LHCN-M2 (cell line): Measurements from ENCODE around the gene SWAP70. TPM values are rescaled to one million over a fixed set of nuclear protein-coding genes. Genes with fewer than 3 reads are reported as not detected.

ENCODE experiments used
- DNase-seq: peaks from one replicate; pipeline ENCODE4 v3.0.0-alpha.2; 2012; ENCODE audit warnings: low read depth
- total RNA-seq: library from RNA; depleted of rRNA; stranded (reverse); fragments of >200 nt; gene quantifications from 2 replicates; pipeline ENCODE4 v1.2.3, GENCODE V29; 2014; rRNA removed

The SWAP70 gene
- total RNA-seq, 1 experiment from 2014 or later: 24.1 TPM

DNA sequence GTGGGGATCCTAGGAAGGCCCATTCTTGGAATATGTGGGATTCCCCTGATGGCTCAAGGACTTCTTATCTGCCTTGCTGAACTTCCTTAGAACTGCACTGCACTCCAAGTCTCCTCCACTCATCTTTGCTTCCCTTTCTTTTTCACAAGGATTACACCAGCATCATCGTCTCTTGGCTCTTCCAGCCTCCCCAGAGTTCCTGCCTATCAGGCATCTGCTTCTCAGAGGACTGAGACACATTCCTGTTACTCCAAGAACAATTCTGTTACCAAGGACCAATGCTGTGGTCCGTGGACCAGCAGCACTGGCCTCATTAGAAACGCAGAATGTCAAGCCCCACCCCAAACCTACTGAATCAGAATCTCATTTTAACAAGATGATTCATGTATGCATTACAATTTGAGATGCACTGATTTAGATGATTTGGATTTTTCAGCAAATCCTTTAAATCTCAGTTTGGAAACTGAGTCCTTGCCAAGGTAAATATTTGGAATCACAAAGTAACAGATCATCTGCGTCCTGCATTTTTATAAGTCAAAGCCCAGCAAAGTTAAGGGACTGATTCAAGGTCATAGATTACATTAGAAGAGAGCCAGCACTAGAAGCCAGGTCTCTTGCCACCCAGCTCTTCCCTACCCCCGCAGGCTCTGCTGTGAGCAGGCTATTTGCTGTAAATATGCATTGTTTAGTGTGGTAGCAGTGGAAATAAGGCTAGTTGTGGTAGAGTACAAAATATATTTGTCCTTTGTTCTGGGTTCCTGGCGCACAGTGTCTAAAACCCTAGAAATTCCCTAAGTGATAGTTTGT lies 110.9 kb downstream of the SWAP70 start:
- DNase-seq: peak; percentile 93

DNA sequence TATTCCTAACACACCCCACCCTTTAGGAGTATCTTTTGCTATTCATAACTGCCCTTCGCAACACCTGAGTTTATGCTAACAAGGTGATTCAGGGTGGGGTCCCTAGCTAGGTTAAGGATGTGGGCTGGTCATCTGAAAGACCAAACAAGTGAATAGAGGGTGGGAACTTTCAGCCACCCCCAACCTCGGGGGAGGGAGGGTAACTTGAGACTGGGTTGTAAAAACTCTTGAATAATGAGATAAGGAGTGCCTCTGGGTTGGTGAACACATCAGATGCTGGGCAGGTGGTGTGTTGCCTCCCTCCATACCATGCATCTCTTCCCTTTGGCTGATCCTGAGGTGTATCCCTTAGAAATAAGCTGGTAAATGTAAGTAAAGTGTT lies 111.5 kb downstream of the SWAP70 start:
- no peak for DNase-seq

DNA sequence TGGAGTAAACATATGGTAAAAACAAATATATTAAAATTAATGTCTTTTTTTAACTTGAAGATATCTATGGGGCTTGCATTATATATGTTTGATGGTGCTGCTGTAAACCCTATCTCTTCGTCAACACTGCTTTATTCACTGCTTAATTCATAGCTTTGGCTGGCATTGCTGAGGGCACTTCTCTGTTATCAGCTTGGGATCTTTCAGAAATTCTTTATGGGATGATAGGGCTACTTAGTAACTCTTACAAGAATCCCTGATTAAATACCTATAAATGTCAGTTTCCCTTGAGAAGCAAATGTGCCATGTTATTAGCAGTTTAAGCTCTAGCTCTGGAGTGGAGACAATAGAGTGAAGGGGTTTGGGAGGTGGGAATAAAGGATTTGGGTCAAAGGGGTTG lies 112.3 kb downstream of the SWAP70 start:
- no peak for DNase-seq

DNA sequence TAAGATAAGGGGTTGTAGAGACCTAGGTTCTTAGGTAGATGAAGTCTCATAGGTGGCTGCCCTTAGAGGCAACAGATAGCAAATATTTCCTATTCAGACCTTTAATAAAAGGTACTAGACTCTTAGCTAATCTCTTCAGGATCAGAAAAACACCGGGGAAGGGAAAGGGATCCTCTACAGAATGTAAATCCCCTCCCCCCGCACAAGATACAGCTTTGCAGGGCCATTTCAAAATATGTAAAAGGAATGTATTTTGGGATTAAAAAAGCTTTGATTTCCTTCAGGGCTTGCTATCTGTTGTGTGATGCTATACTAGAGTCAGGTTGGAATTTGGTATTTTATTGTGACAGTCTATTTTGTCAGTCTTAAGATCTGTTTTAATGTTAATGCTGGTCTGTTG lies 113.2 kb downstream of the SWAP70 start:
- no peak for DNase-seq

DNA sequence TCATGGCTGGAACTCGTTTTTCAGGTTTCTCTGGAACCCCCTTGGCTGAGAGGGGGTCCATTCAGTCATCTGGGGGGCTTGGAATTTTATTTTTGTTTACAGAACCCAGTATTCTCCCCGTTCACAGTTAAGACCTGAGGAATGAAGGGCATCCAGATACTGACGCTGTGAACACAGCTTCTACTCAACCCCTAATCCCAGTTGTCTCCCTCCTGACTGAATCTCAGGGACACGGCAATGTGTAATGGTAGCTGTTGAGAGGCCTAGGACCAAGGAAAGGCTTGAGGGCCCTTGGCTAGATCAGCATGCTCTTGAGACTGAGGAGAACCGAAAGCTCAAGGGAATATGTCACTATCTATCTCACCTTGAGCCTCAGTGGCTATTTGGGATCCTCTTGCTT lies 113.6 kb downstream of the SWAP70 start:
- DNase-seq: no peak

DNA sequence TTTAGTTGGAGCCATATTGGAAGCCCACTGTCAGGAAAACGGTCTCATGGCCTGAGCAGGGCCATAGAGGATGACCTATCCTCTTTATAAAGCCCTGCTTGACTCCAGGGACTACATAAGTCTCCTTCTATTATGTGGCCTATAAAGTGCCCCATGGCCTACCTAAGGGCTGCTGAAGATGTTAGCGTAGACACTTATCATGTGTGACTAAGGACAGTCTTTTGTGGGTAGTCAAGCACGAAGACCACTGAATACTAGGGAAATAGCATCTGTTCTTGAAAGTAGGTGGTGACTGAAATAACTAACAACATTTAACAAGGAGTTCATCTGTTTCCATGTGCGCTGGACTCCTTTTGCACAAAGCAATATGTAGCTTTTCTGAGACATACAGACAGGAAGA lies 117.1 kb downstream of the SWAP70 start:
- no peak for DNase-seq

DNA sequence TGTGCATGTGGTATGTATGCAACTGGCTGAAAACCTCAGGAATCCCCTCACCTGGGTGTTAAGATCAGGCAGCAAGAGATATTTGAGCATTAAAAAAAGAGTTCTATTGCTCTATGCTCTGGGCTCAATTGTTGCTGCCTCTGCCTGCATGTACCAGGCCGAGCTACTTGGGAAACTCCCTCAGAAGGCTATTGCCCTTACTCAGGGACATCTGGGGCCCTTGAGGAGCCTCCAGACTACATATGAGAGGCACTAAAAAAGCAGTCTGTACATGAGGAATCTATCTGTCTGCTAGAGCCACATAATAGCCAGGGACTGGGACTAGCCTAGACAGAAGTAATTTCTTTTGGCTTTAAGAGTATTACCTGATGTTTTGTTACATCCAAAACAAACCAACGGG lies 120.1 kb downstream of the SWAP70 start:
- no peak for DNase-seq

DNA sequence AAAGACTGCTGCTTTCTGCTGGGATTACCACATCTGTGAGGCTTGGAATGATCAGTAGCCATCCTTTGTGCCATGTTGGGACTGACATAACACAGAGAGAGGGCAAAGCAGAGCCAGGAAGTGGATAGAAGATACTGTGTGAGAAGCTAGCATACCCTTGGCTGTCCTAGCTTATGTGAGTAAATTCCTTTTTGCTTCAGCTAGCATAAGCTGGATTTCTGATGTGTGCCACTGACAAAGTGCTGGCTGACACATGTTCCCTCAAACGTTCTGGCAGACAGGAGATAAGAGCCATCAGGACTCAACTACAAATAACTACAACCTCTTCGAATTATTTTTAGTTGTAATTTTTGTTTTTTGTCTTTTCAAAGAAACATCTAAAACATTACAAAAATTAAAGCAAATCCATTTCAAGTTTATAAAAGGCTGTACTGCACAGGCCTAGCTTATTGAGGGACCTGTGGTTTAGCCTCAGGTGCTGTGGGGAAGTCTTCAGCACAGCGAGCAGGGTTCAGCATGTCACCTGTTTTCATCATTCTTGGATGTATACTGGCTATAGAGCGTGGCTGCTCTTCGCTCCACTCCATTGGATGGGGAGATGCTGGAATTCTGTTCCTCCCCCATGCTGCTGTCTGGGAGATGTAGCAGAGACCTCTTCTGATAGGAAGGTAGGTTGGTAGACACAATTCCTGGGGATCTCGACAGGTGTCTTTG lies 120.9 kb downstream of the SWAP70 start:
- DNase-seq: no peak

DNA sequence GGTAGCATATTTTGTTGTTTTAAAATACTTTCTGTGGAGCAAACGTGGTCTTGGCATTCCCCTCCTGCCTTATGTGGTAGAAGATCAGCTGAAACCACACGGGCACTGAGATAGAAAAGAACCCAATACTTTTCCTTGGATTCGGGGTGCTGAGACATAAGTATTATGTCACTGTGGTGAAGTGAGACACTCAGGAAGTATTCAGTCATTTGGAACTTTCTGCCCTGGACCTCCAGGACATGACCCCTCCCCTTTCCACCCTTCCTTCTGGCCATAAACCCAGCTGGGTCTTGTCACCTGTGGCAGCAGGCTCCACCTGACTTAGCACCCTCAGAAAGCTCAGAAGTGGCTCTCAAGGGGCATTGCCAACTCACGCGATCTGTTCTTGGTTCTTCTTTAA lies 123.4 kb downstream of the SWAP70 start:
- DNase-seq: peak; percentile 86

DNA sequence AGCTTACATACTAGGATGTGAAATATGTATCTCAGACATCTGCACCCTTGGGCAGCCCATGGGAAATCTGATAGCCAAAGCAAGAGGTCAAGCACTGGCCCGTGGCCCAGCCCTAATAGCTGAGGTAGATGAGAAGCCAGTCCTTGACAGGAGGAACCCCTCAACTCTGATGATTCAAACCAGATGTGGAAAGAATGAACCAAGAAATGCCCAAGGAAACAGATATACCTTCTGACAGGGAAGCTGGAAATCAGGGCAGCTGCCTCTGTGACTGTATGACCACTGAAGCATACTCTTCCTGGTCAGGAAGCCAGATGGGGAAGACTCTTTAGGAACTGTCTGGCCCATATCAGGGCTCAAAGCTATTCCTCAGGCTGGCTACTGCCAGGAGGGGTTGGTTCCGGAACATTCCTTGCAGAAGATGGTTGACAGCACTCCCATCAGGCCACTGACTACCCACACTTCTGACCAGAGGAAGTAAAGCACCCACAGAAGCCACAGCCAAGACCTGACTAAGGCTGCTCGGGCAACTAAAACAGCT lies 124.2 kb downstream of the SWAP70 start:
- peak; percentile 100 for DNase-seq

DNA sequence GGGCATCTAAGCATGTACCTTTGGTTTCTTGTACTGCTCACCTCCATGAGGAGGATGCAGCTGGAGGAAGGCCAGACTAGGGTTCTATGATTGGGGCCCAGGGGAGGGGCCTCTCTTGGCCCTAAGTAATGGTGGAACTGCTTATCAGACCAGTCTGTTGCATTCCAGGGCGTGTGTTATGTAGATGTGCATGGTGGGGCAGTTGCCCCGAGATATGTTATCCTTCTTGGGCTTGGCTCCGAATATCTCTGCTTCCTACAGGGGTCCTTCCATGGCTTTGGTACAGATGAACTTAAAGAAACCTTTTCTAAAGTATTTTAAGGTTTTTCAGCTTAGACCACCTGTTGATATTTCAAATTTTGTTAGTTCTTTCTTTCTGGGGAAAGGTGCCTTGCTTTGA lies 126.0 kb downstream of the SWAP70 start:
- no peak for DNase-seq

DNA sequence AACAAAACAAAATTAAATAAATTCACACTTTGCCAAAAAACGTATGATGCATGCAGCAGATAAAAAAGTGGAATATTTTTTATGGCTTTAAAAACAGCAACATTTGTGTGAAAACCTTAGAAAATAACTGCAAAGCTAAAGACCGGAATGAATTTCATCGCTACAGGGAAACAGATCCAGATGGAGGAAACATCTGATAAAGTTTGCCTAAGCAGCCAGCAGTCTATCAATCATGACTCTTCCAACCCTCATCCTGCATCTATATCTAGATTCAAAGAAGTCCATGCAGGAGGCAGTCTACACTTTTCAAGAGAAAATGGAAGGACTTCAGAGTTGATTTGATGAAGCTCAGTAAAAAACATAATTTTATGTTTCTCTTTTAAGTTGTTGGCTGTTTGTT lies 126.8 kb downstream of the SWAP70 start:
- DNase-seq: no peak

DNA sequence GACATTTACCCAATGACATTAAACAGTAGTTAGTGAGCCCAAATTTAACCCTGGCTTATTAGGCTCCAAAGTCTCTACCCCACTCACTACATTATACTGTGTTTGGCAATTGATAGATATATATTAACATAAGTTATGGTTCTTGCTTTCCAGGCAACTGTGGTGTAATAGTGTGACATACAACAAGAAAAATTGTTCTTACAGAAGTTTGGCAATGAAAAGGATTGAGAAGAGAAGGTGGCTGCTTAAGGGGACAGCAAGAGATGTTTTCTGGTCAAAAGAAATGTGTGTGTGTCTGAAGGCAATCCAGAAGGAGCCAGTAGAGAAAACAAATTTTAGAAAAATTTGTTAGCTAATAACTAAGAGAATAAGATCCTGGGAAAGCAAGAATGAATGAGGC lies 132.4 kb downstream of the SWAP70 start:
- no peak for DNase-seq

DNA sequence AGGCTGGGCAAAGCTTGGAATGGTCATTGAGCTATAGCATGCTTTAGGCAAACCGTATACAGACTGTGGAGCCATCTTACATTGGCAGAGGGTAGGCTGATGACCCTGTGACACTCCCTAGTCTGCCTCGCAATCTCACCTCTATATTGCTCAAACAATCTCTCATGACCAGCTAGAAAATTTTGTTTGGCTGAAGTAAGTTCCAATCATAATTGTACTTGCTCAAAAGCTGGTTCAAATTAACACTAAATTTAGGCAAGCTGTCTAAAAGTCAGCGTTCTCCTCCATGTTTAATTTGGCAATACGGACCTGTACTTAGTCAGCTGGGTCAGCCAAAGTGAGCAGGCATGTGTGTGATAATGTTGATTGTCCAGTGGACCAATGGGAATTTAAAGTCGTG lies 133.0 kb downstream of the SWAP70 start:
- no peak for DNase-seq

DNA sequence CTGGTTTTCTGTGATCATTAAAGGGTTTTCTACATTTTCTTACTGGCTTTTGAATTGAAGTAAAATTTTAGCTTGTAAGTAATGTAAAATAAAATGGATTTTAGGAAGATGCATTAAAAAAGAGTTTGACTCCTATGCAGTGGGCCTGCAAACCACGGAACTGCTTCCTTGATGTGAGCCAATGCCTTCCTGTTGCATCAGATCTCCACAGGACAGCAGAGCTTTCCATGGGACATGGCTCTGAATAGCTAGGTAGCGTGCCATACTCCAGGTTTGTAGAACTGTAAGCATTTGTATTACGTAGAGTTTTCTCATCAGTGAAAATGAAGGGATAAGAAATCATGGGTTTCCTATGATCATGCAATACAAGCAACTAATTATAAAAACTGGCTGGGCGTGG lies 133.4 kb downstream of the SWAP70 start:
- DNase-seq: no peak

DNA sequence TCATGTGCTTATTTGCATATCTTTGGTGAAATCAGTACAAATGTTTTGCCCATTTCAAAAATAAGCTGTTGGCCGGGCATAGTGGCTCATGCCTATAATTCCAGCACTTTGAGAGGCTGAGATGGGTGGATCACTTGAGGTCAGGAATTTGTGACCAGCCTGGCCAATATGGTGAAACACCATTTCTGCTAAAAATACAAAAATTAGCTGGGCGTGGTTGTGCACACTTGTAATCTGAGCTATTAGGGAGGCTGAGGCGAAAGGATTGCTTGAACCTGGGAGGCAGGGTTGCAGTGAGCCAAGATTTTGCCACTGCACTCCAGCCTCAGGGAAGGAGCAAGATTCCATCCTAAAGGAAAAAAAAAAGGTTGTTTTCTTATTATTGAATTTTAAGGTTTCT lies 136.0 kb downstream of the SWAP70 start:
- peak; percentile 61 for DNase-seq

DNA sequence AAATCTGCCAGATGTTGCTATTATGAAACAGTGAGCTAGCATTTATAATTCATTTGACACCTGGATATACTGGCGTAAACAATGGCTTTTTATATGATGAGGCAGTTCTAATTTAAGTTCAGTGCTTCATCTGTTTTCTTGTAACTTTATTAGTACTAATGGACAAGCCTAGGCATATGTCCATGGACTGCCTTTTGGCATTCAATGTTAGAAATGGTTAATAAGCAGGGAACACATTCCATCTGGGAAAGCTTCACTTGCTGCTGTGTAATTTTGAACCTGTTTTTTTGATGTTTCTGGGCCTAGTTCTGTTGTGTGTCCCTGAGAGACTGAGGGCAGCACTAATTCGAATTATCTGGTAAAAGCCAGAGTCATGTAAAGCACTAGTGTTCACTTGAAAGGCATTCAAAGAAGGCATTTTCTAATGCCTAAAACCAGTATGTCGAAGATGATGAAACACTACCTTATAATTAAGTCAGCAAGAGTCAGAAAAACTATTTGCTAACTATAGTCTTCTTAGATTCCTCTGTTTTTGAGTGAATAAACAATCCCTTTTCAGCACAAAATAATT lies 138.5 kb downstream of the SWAP70 start:
- DNase-seq: peak; percentile 57

Other genes with a start within 250 kb of the SWAP70 start
- gene ZNF143, start 203.1 kb upstream of the SWAP70 start, total RNA-seq: 15.5 and 16.3 TPM in 2 replicates
- 69.2 and 87.8 TPM in 2 replicates for gene WEE1, start 90.4 kb upstream of the SWAP70 start, total RNA-seq